ENCODE results near the gene MLLT3.
"Not testable (repeated sequence)": the region's sequence is repeated elsewhere in the genome, so short reads cannot be mapped to it uniquely, and the experiment has no call there.

MLLT3 gene

DNA sequence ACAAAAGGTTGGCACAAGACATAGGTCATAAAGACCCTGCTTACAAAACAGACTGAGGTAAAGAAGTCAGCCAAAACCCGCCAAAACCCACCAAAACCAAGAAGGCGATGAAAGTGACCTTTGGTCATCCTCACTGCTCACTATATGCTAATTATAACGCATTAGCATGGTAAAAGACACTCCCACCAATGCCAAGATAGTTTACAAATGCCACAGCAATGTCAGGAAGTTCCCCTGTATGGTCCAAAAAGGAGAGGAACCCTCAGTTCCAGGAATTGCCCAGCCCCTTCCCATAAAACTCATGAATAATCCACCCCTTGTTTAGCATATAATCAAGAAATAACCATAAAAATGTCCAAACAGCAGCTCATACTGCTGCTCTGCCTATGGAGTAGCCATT lies 27.7 kb downstream of the MLLT3 start:
- no peak for DNase-seq (ENCODE audit: low read depth)

DNA sequence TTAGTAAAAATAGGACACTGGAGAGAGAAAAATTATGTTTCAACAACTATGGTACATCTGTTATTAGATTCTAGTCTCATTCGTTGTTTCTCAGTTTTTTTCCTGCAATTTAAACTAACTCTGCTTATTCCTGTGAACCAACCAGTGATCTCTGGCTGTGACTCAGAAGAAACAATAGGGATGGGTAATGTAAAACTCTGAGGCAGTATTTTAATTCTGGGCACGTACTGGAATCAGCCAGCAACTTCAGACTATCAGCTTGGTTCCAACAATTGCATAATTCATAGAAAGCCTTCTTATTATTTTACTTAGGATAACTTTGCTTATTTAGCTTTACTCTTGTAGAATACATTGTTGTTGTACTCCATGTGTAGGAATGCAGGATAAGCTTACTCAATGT lies 28.8 kb downstream of the MLLT3 start:
- no peak for DNase-seq (ENCODE audit: low read depth)

DNA sequence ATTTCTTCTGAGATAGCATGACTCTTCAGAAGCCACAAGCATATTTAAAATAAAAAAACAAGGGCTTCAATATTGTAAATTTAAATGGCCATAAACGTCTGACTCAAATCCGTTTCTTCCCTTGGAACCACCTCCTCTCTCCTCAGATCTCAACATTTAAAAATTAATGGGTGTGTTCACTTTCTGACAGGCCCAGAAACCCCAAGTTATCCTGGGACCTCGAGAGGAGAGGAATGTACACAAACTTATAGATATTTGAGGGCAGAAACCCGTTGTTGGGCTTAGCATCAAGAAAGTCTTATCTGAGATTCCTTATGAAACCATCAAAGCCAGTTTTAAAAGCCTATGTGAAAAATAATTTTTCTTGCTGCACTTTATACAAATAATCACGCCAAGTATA lies 29.2 kb downstream of the MLLT3 start:
- DNase-seq (ENCODE audit: low read depth) = no peak

DNA sequence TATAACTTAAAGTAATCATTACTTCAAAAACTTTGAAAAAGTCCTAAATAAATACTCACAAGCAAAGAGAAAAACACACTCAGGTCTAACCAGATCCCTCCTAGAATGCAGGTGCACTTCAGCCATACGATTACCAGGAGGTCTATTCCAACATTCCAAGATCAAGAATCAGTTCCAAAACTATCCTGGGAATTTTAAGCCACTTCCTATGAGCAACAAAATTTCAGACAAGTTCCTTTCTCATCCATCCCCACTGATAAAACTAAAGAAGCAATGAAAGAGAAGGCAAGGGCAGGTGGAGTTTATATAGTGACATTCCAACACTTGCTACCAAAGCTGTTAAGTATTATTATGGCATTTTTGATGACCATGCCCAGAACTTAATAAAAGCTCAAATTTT lies 29.6 kb downstream of the MLLT3 start:
- no peak for DNase-seq (ENCODE audit: low read depth)

DNA sequence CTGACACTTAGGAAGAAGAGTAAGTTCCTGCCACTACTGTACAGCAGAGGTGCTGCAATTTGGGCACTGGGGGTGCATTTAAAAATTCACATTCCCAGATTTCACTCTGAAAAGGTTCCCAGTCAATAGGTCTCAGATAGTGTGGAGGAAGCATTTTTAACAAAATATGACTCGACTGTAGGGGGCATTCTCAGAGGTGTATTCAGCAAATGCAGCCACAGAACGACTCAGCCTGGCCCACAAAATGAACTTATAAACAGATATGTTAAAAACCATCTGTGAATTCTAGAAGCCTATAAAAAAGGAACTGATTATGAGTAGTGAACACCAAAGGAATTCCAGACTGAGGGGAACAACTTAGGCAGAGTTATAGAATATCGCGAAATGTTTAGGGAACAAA lies 31.1 kb downstream of the MLLT3 start:
- no peak for DNase-seq (ENCODE audit: low read depth)

DNA sequence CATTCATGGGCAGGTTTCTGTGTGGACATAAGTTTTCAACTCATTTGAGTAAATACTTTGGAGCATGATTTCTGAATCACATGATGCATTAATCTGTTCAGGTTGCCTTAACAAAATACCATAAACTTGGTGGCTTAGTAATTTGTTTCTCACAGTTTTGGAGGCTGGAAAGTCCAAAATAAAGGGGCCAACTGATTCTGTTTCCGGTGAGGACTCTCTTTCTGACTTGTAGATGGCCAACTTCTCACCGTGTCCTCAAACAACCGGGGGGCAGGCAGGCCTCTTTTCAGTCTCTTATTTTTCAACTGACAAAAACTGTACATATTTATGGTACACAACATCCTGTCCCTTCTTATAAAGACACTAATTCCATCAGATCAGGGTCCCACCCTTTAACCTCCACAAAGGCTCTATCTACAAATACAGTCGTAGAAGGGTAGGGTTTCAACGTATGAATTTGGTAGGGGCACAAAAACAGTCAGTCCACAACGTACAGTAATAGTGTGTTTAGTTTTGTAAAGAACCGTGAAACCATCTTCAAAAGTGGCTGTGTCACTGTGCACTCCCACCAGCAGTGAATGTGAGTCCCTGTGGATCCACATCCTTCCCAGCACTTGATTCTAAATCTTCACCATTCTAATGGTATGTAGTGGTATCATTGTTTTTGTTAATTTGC lies 37.2 kb downstream of the MLLT3 start:
- no peak for DNase-seq (ENCODE audit: low read depth)

DNA sequence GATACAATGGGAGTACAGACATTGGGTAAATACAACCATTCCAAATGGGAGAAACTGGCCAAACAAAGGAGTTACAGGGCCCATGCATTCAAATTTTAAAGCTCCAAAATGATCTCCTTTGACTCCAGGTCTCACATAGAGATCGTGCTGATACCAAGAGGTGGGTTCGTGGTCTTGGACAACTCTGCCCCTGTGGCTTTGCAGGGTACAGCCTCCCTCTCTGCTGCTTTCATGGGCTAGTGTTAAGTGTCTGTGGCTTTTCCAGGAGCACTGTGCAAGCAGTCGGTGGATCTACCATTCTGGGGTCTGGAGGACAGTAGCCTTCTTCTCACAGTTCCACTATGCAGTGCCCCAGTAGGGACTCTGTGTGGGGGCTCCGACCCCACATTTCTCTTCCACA lies 39.2 kb downstream of the MLLT3 start:
- not testable (repeated sequence) for DNase-seq (ENCODE audit: low read depth)

DNA sequence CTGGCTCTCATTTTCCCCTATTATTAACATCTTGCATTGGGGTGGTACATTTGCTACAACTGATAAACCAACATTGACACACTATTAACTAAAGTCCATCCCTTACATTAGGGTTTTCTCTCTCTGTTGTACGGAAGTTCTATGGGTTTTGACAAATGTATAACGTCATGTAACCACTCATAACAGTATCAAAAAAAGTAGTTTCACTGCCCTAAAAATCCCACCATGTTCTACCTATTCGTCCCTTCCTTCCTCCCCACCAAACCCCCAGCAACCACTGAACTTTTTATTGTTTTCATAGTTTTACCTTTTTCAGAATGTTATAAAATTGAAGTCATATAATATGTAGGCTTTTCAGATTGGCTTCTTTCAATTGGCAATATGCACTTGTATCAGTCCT lies 40.1 kb downstream of the MLLT3 start:
- no peak for DNase-seq (ENCODE audit: low read depth)

DNA sequence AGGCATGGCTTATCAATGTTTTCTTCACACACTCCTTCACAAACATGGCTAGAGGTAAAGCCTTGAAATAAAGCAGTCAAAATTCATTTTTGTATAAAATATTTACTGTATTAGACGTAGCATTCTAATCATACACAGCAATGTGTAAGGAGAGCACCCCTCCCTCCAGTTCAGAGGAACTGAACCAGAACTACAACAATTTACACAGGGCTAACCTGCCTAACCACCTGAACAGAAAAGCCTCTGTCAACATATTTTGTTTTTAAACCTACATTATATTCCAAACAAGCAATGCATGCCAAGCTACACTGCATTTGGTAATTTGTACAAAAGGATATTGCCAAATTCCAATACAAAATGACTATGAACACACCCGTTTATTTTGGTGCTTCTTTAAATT lies 41.6 kb downstream of the MLLT3 start:
- no peak for DNase-seq (ENCODE audit: low read depth)

DNA sequence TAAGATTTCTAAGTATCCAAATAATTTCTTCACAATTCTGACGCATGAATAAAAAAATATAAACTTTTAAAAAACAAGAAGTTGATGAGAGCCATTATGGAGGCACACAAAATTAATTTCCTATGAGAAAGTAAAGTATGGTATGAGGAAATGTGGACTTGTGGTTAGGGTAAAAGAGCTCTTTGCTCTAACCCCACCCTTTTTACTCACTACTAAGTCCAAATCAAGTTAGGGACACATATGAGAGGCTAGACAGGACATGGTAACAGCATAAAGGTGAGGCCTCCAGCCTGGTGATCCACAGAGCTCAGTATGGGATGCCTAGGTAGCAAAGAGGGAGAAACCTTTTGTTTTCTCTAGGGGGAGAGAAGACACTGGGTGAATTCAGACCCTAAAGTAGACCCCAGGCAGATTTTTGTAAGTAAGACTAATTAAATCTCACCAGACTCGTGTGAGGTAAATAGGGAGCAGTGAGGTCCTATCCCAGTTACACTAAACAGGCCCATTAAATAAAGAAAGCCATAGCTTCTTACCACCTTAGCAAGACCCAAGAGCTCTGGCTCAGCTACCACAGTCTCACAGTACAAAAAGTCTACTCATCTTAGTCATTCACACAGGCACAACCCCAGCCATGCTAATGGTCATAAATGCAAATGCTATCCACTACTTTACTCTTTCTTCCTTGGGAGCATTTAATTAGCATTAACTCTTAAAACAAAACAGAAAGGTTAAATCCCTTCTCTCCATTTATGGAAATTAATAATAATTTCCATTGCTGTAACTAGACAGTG lies 42.6 kb downstream of the MLLT3 start:
- no peak for DNase-seq (ENCODE audit: low read depth)

DNA sequence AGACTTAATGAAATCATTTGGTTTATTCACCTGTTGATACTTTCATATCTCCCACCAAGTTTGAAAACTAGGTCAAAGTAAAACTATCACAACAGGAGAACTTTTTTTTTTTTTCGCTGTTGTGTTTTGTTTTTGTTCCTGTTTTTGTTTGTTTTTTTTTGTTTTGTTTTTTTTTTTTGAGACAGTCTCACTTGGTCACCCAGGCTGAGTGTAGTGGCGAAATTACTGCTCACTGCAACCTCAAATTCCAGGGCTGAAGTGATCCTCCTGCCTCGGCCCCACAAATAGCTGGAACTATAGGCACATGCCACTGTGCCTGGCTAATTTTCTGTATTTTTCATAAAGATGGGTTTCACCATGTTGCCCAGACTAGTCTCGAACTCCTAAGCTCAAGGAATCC lies 49.3 kb downstream of the MLLT3 start:
- no peak for DNase-seq (ENCODE audit: low read depth)

DNA sequence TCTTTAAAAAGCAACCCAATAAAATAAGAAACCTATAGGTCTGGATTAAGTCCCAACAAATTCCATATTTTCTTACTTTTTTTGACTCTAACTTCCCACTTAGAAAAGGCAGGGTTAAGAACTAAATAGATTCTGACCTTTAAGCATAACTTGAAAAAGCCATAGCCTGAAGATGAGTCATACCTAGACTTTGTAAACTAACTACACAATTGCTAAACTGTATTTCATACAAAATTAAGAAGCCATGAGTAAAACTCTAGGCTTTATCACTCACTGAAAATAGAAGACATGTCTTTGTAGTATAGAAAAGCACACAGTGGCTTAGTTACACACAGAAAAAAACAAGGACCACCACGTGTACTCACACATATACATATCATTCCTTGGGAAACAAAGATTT lies 51.5 kb downstream of the MLLT3 start:
- no peak for DNase-seq (ENCODE audit: low read depth)

DNA sequence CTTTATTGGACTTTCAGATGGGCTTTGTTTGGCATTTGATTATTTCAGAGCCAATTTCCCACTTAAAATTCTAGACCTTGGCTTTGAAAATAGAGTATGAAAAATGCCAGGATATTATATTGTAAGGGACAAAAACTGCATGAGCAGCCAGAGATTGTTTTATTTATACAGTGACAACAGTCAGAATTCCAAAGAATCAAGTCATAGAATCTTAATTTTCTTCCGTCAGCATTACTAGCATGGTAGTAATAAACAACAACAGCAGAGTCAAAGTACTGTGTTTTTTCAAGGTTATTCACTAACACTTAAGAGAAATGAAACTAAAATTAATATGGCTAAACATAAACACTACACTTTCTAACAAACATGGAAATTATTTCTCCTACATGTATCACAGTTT lies 52.2 kb downstream of the MLLT3 start:
- no peak for DNase-seq (ENCODE audit: low read depth)

DNA sequence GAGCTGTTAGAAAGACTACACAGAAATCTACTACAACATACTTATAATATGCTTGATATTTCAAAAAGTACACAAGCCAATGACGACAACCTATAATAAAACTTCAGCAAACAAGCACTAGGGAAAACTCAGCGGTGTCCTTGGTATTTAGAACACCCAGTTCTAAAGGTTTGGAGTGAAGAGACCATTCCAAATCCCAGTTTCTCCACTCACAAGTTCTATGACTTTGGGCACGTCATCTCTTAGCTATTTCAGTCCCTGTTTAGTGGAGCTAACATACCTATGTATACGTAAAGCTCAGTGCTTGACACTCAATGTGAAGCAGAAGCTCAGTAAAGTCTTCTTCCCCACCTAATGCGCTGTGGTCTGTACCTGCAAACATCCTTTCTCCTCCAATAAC lies 52.8 kb downstream of the MLLT3 start:
- no peak for DNase-seq (ENCODE audit: low read depth)

DNA sequence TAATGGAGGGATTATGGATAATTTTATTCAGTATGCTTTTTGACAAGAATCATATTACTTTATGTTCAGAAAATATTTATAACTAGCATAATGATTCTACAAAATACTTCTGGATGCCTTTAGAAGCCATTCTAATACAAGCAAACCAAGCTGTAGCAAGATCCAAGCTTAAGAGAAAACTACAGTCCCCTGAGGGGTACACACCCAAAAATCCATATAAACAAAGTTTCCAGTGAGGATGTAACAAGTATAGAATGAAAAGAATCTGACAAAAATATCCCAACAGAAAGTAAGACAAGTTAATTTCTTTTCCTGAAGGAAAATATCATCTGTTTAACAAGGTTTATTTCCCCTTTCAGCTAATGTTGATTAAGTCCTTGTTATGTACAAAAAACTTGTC lies 53.9 kb downstream of the MLLT3 start:
- no peak for DNase-seq (ENCODE audit: low read depth)

DNA sequence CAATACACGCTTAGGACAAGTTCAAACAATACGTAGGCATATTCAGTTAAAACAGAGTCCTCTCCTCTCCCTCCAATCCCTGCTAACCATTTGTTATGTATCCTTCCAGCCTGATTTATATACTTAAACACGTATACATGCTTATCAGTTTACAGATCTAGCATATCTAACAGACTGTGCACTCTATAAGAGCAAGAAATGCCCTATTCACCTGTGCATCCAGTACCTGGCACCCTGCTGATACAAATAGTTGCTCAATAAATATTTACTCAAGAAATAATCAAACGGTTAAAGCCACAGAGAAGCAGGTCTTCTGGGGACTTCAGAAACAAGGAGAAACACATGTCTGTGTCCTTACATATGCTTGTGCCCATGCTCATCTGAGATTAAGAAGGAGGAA lies 55.9 kb downstream of the MLLT3 start:
- DNase-seq (ENCODE audit: low read depth) = no peak

DNA sequence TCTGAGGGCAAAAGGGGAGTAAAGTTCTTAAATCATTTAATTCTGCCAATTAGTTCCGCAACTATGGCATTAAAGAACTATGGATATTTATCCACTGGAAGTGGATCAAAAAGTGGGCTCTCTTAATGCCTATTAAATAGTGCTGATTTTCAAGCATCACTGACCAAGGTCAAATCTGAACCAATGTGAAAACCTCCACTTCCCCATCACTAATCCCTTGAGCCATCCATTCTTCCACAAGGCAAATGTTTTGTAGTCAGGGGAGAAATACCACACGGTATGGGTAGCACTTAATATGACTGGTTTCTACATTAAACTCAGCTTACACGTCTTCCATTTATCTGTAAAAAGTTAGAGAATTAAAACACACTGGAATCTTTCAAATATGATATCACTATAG lies 57.6 kb downstream of the MLLT3 start:
- no peak for DNase-seq (ENCODE audit: low read depth)

DNA sequence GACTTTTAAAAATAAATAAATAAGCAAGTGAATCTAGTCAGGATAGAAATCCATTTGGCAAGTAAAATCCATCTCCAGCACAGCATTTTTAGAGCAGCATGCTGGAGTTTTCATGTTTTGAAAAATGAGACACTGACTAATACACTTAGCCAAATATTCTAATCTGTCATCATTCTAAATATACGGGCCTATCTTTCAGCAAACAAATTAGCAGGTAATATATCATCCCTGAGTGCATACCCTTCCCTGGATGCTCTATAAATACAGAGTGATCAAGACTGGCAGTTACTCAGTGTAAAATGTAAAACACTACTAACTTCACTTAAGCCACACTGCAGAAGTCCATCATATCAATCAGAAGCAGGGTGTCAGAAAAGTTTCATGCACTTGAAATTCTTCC lies 58.4 kb downstream of the MLLT3 start:
- DNase-seq (ENCODE audit: low read depth) = no peak

DNA sequence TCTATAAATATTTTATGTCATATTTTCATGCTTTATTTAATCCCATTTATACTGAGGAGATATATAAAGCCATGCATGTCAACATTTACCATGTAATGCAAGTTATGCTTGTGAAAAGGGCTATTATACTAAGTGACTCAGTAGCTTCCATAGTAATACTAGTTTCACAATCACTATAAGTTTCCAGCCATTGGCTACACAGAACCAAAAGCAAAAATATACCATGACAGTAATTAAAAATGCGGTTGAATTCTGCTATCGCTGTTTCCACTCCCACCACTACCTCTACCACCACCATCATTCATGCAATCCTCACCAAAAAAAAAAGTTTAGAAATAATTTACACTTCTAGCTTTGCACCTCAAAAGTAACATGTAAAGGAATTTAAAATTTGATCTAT lies 60.2 kb downstream of the MLLT3 start:
- no peak for DNase-seq (ENCODE audit: low read depth)

DNA sequence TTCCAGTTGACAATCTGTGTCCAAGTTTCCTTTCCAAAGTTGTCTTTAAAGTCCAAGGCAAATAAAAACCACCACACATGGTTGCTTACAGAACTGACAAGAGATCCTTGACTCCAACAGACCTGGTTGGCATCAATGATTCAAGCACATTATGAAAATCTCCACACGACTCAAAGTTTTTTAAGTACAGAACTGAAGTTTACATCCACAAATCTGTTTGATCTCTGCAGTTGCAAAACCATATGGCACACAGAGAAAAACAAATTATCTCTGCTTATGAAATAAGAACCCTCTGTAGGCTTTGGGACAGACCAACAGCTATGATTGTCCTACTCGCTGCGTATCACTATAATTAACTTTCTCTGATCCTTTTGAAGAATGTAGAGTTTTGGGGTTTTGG lies 60.8 kb downstream of the MLLT3 start:
- no peak for DNase-seq (ENCODE audit: low read depth)

DNA sequence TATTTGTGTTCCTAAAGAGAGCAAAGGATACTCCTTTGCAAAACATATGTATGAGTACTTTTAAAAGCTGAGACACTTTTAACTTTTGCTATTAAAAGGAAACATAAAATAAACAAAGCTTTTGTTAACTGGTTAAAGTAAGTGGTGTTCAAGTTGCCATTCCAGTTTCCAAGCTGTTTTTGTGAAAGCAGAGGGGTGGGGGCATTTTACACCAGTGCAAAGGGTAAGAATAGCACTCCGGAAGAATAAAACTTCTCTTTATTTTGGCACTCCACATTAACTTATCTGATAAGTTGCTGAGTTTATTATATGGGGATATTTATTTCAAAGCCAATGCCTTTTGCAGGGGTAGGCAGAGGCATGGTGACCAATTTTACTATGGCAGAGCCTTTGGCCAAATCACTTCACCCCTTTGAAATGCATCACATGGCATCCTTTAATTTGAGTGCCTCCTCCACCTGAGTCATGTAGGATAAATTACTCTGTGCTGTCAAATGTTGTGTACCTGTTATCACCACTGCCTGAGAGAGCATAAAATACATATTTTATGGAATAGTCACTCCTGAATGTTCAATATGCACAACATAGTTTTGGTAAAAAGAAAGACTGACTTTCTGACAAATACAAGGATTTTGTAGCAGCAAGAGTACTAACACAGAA lies 62.9 kb downstream of the MLLT3 start:
- DNase-seq (ENCODE audit: low read depth) = no peak

DNA sequence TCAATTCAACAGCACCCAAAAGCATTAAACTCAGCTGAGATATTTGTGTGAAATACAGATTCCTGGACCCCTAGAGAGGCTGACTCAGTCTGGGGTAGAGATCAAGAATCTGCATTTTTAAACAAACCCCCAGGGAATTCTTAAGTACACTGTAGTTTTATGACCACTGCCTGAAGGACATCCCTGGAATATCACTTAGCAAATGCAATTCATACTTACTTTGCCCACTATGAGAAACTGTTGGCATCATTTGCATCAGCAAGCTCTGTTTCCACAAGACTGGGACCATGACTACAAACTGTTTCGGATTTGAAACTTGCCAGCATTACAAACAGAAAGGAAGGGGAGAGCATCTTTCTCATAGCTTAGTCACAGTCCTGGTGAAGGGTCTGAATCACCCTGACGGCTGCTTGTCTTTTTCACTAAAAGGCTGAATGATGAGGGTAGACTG lies 63.7 kb downstream of the MLLT3 start:
- no peak for DNase-seq (ENCODE audit: low read depth)

DNA sequence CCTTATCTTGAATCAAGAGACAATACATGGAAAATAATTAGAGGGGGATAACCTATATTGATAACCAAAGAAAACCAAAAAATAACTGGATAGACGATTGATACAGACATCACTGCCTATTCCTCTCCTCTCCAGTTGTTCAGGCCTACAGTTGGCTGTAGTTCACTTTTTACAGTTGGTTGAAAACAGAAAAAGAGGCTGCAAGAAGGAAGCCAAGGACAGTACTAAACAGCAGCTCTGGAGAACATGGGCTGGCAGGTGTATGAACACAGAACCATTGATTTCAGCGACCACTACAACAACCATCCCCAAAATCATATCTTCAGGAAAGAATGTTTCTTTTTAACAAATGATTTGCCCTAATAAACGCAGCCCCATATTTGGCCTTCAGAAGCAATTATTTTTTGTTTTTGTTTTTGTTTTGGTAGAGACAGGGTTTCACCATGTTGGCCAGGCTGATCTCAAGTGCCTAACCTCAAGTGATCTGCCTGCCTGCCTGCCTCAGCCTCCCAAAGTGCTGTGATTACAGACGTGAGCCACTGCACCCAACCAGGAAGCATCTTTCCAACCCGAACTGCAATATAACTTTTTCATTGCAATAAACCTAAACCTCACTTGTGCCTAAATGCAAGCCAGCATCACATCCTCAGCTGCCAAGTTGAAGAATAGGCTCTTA lies 64.3 kb downstream of the MLLT3 start:
- DNase-seq (ENCODE audit: low read depth) = no peak
